ENCODE measurements around the gene ZNF813. TPM values are rescaled to one million over a fixed set of nuclear protein-coding genes. Genes with fewer than 3 reads are reported as not detected.
"Not testable (repeated sequence)": the region's sequence is repeated elsewhere in the genome, so short reads cannot be mapped to it uniquely, and the experiment has no call there.

The ZNF813 gene
- total and polyA plus RNA-seq, 8 donors: 0.68 to 4.6 (median 2.5) TPM

GRCh38 chr19:53509443-53509842, 41.9 kb downstream of the ZNF813 start:
- no peaks in the 10 kb centered on the region for H3K36me3 ChIP-seq
- DNase-seq (no peak), FAIRE-seq (no peak), ATAC-seq (no peak)
- no peak overlapping the region for H3K4me3 ChIP-seq
- no peak for TF ChIP-seq CTCF (IDR thresholded peaks at IDR 0.05)
- 41 to 48% methylated on average over 3 of the region's 3 CpGs for WGBS, 2 donors
- no peaks in the 10 kb centered on the region for H3K9me3 ChIP-seq
- intact Hi-C loops (cut with DNase I): no loop called here
- no peaks in the 10 kb centered on the region for H3K27me3 ChIP-seq
- no peaks in the 10 kb centered on the region for H3K4me1 ChIP-seq
- H3K27ac ChIP-seq: no peak overlapping the region

GRCh38 chr19:53509845-53510244, 42.3 kb downstream of the ZNF813 start:
- H3K27ac ChIP-seq: no peak overlapping the region
- ATAC-seq (no peak), FAIRE-seq (no peak), DNase-seq (no peak)
- H3K27me3 ChIP-seq: no peaks in the 10 kb centered on the region
- no peaks in the 10 kb centered on the region for H3K9me3 ChIP-seq
- no peaks in the 10 kb centered on the region for H3K4me1 ChIP-seq
- intact Hi-C loops (cut with DNase I): loop anchor here in 1 of 3 donors (5.0 kb wide), 1 partner anchor 83 kb away; no protein-coding TSS in a partner anchor
- WGBS, 2 donors: 46 to 54% methylated on average over 5 of the region's 5 CpGs
- TF ChIP-seq CTCF (IDR thresholded peaks at IDR 0.05): no peak
- H3K36me3 ChIP-seq: no peaks in the 10 kb centered on the region
- no peak overlapping the region for H3K4me3 ChIP-seq

GRCh38 chr19:53511357-53511756, 43.8 kb downstream of the ZNF813 start:
- no peak for TF ChIP-seq CTCF (IDR thresholded peaks at IDR 0.05)
- FAIRE-seq: peak; percentile 68
- ATAC-seq: no peak
- DNase-seq: no peak
- no peaks in the 10 kb centered on the region for H3K9me3 ChIP-seq
- no peaks in the 10 kb centered on the region for H3K36me3 ChIP-seq
- WGBS, 2 donors: 88 to 91% methylated on average over 2 of the region's 2 CpGs
- intact Hi-C loops (cut with DNase I): loop anchor here in 1 of 3 donors (5.0 kb wide), 1 partner anchor 84 kb away; no protein-coding TSS in a partner anchor
- H3K4me3 ChIP-seq: no peak overlapping the region
- H3K27me3 ChIP-seq: no peaks in the 10 kb centered on the region
- H3K27ac ChIP-seq: no peak overlapping the region
- H3K4me1 ChIP-seq: no peaks in the 10 kb centered on the region

GRCh38 chr19:53511933-53512374, 44.4 kb downstream of the ZNF813 start:
- DNase-seq (peak; percentile 37 to 69 (median 57)), ATAC-seq (peak; percentile 75 to 97 (median 93)), FAIRE-seq (peak; percentile 17)
- no peaks in the 10 kb centered on the region for H3K4me1 ChIP-seq
- H3K27me3 ChIP-seq: no peaks in the 10 kb centered on the region
- WGBS, 2 donors: 26 to 33% methylated on average over 11 of the region's 11 CpGs
- no peaks in the 10 kb centered on the region for H3K36me3 ChIP-seq
- H3K27ac ChIP-seq: no peak overlapping the region
- H3K4me3 ChIP-seq: no peak overlapping the region
- H3K9me3 ChIP-seq: no peaks in the 10 kb centered on the region
- intact Hi-C loops (cut with DNase I): loop anchor here in 1 of 3 donors (5.0 kb wide), 1 partner anchor 85 kb away; no protein-coding TSS in a partner anchor
- TF ChIP-seq CTCF (IDR thresholded peaks at IDR 0.05): peak; percentile 25 to 61 (median 60)

- intact Hi-C loops (cut with DNase I); H3K4me3 ChIP-seq; H3K27ac ChIP-seq; H3K36me3 ChIP-seq; H3K9me3 ChIP-seq; H3K27me3 ChIP-seq; DNase-seq; ATAC-seq; H3K4me1 ChIP-seq; FAIRE-seq: not testable (repeated sequence)
- 82 to 87% methylated on average over 3 of the region's 3 CpGs for WGBS, 2 donors
These were observed 47.5 kb downstream of the ZNF813 start for GRCh38 chr19:53515047-53515446.

All from pancreas (tissue), 10 donors.